HepG2 (cell line): ENCODE measurements around the gene BLOC1S4. TPM values are rescaled to one million over a fixed set of nuclear protein-coding genes. Genes with fewer than 3 reads are reported as not detected.

Experiments used
- ATAC-seq: fragments of 200-7000 bp; cut with Tn5 transposase; 3 replicates; pipeline ENCODE4 v1.9.1; 2020; ENCODE audit warnings: mild to moderate bottlenecking, moderate library complexity
- BruUV-seq: library from RNA; stranded (reverse); fragments of 400-500 nt; replicated peaks from 2 replicates; lab custom pipeline; 2021; lab: Mats Ljungman, UMichigan
- CTCF ChIA-PET: fragments of 300-600 bp; formaldehyde crosslinking; extraction: SDS; loops from one replicate; lab custom pipeline; 2021; ENCODE audit warnings: low total read pairs, inconsistent platforms, low intra/inter-chr PET ratio; lab: Yijun Ruan, JAX
- POLR2A ChIA-PET: fragments of 350-600 bp; sonication (Branson Sonifier 250); formaldehyde crosslinking; loops from one replicate; lab custom pipeline; 2020; ENCODE audit warnings: antibody characterized with exemption, inconsistent platforms; lab: Yijun Ruan, JAX
- DNase-seq: peaks from one replicate; pipeline ENCODE4 v3.0.0-alpha.2; 2015; ENCODE audit warnings: low spot score
- FAIRE-seq: peaks from 3 replicates; lab custom pipeline; 2011; peaks lifted over from hg19 to GRCh38; lab: Jason Lieb, UNC
- H2AFZ ChIP-seq: one replicate; pipeline ENCODE4 v1.6.1; 2011; ENCODE audit warnings: low read length, inconsistent platforms
- H3K27ac ChIP-seq: fragments of 300-600 bp; 3 replicates; pipeline ENCODE4 v1.8.0; 2011; ENCODE audit warnings: mixed run types, mild to moderate bottlenecking, mixed read lengths, low read length, inconsistent platforms; ENCODE audit not compliant: insufficient read depth; ENCODE audit errors: extremely low read length
- H3K27me3 ChIP-seq, 2 experiments: fragments of 200-600 bp in 1 of 2; 2 replicates in 1 of 2; 3 replicates in 1 of 2; pipeline versions ENCODE4 v1.6.0 to v1.8.0; 2011; ENCODE audit warnings: low read length in 2 of 2, mild to moderate bottlenecking in 2 of 2, moderate library complexity in 2 of 2, inconsistent platforms in 1 of 2; ENCODE audit not compliant: insufficient read depth in 2 of 2, control insufficient read depth in 1 of 2
- H3K36me3 ChIP-seq, 2 experiments: fragments of 200-600 bp in 1 of 2; replicated peaks in 1 of 2; 2 replicates in 1 of 2; 3 replicates in 1 of 2; pipeline versions ENCODE4 v1.5.1 to v1.8.0; 2011; ENCODE audit warnings: low read length in 2 of 2, inconsistent platforms in 1 of 2; ENCODE audit not compliant: insufficient read depth in 2 of 2, control insufficient read depth in 1 of 2
- H3K4me1 ChIP-seq: 2 replicates; pipeline ENCODE4 v1.5.1; 2012; ENCODE audit warnings: low read length, inconsistent platforms; ENCODE audit not compliant: insufficient read depth
- H3K4me2 ChIP-seq: 2 replicates; pipeline ENCODE4 v1.6.0; 2011; ENCODE audit warnings: low read depth, low read length, inconsistent platforms
- H3K4me3 ChIP-seq, 3 experiments: fragments of 200-600 bp in 1 of 3; sonication (generic), shearing (Covaris generic) in 1 of 3; replicated peaks in 1 of 3; 2 replicates each; pipeline ENCODE4 v1.5.1; 2011 to 2016; ENCODE audit warnings: low read length in 3 of 3, inconsistent platforms in 2 of 3, low read depth in 2 of 3, mild to moderate bottlenecking in 2 of 3, control low read depth in 1 of 3, mixed read lengths in 1 of 3; ENCODE audit not compliant: insufficient read depth in 1 of 3
- H3K79me2 ChIP-seq: one replicate; pipeline ENCODE4 v1.6.1; 2011; ENCODE audit warnings: low read length, inconsistent platforms; ENCODE audit not compliant: insufficient read depth
- H3K9ac ChIP-seq: 2 replicates; pipeline ENCODE4 v1.6.0; 2011; ENCODE audit warnings: mild to moderate bottlenecking, low read depth, low read length, inconsistent platforms; ENCODE audit not compliant: insufficient read depth
- H3K9me3 ChIP-seq: 2 replicates; pipeline ENCODE4 v1.5.1; 2012; ENCODE audit warnings: mild to moderate bottlenecking, low read length
- H4K20me1 ChIP-seq: 2 replicates; pipeline ENCODE4 v1.6.0; 2011; ENCODE audit warnings: inconsistent platforms, mild to moderate bottlenecking, low read length, moderate library complexity; ENCODE audit not compliant: insufficient read depth
- ARNT2 ChIP-seq: sonication (generic); formaldehyde crosslinking; IDR thresholded peaks from 2 replicates; pipeline ENCODE4 v1.8.0; 2022; ENCODE audit warnings: mild to moderate bottlenecking, low read depth, missing genetic modification reagents, moderate library complexity
- FOXP4 ChIP-seq: sonication (generic); formaldehyde crosslinking; IDR thresholded peaks from 2 replicates; pipeline ENCODE4 v1.4.0; 2020; ENCODE audit warnings: missing genetic modification reagents
- HDAC1 ChIP-seq: sonication (generic); formaldehyde crosslinking; IDR thresholded peaks from 2 replicates; pipeline ENCODE4 v1.5.1; 2020; ENCODE audit warnings: mild to moderate bottlenecking, missing genetic modification reagents
- HMGA1 ChIP-seq: sonication (generic); formaldehyde crosslinking; conservative IDR thresholded peaks from 2 replicates; pipeline ENCODE4 v1.4.0; 2020; ENCODE audit warnings: missing genetic modification reagents
- KLF11 ChIP-seq: IDR thresholded peaks from 2 replicates; pipeline ENCODE4 v1.6.1; 2016; ENCODE audit warnings: missing compliant biosample characterization
- MAFK ChIP-seq, 2 experiments: IDR thresholded peaks in 1 of 2; conservative IDR thresholded peaks in 1 of 2; 2 replicates each; pipeline ENCODE4 v1.6.1; 2011; ENCODE audit warnings: improper control_type of control experiment in 2 of 2, low read length in 2 of 2
- MIXL1 ChIP-seq: IDR thresholded peaks from 2 replicates; pipeline ENCODE4 v1.6.1; 2016
- MXD4 ChIP-seq: IDR thresholded peaks from 2 replicates; pipeline ENCODE4 v1.6.1; 2016; ENCODE audit warnings: mild to moderate bottlenecking, missing biosample characterization, missing genetic modification reagents
- MZF1 ChIP-seq: sonication (generic); formaldehyde crosslinking; IDR thresholded peaks from 2 replicates; pipeline ENCODE4 v1.8.1; 2023; ENCODE audit warnings: mild to moderate bottlenecking, missing genetic modification reagents, borderline replicate concordance
- NFKB2 ChIP-seq: sonication (generic); formaldehyde crosslinking; IDR thresholded peaks from 2 replicates; pipeline ENCODE4 v1.4.0; 2020; ENCODE audit warnings: missing genetic modification reagents, borderline replicate concordance
- NPAS2 ChIP-seq: sonication (generic); formaldehyde crosslinking; IDR thresholded peaks from 2 replicates; pipeline ENCODE4 v1.8.0; 2022; ENCODE audit warnings: mild to moderate bottlenecking, missing genetic modification reagents, borderline replicate concordance
- POLR2AphosphoS2 ChIP-seq: IDR thresholded peaks from 2 replicates; pipeline ENCODE4 v1.6.1; 2011; ENCODE audit warnings: low read depth, low read length, improper control_type of control experiment
- RBM39 ChIP-seq: fragments of 200-400 bp; formaldehyde crosslinking; IDR thresholded peaks from one replicate; pipeline ENCODE4 v1.6.1; 2018; ENCODE audit warnings: antibody characterized with exemption, mild to moderate bottlenecking, low read depth, low read length; ENCODE audit not compliant: poor library complexity, severe bottlenecking
- SIN3A ChIP-seq: IDR thresholded peaks from 2 replicates; pipeline ENCODE4 v1.6.1; 2011; ENCODE audit warnings: low read depth, mild to moderate bottlenecking, control low read depth, low read length, borderline replicate concordance
- SIX4 ChIP-seq: sonication (generic); formaldehyde crosslinking; IDR thresholded peaks from 2 replicates; pipeline ENCODE4 v1.4.0; 2020; ENCODE audit warnings: missing genetic modification reagents
- SNAPC2 ChIP-seq: sonication (generic); formaldehyde crosslinking; IDR thresholded peaks from 2 replicates; pipeline ENCODE4 v1.8.1; 2022; ENCODE audit warnings: mild to moderate bottlenecking, missing genetic modification reagents
- TCF7 ChIP-seq: sonication (generic); IDR thresholded peaks from 2 replicates; pipeline ENCODE4 v1.6.1; 2016; ENCODE audit warnings: antibody characterized with exemption, low read depth
- ZNF207 ChIP-seq: fragments of 450-650 bp; IDR thresholded peaks from 2 replicates; pipeline ENCODE4 v1.6.1; 2016; ENCODE audit warnings: antibody characterized with exemption, borderline replicate concordance
- ZNF232 ChIP-seq: sonication (generic); formaldehyde crosslinking; IDR thresholded peaks from 2 replicates; pipeline ENCODE4 v1.4.0; 2020; ENCODE audit warnings: missing genetic modification reagents, borderline replicate concordance
- ZNF30 ChIP-seq: sonication (generic); formaldehyde crosslinking; IDR thresholded peaks from 2 replicates; pipeline ENCODE4 v1.5.0; 2020; ENCODE audit warnings: mild to moderate bottlenecking, missing genetic modification reagents
- ZNF335 ChIP-seq: sonication (generic); formaldehyde crosslinking; IDR thresholded peaks from 2 replicates; pipeline ENCODE4 v1.4.0; 2020; ENCODE audit warnings: missing genetic modification reagents
- ZNF549 ChIP-seq: sonication (generic); formaldehyde crosslinking; IDR thresholded peaks from 2 replicates; pipeline ENCODE4 v1.5.0; 2020; ENCODE audit warnings: missing genetic modification reagents
- ZNF7 ChIP-seq: IDR thresholded peaks from 2 replicates; pipeline ENCODE4 v1.6.1; 2016; ENCODE audit warnings: missing biosample characterization, missing genetic modification reagents
- ZNF776 ChIP-seq: sonication (generic); formaldehyde crosslinking; IDR thresholded peaks from 2 replicates; pipeline ENCODE4 v1.4.0; 2020; ENCODE audit warnings: mild to moderate bottlenecking, missing genetic modification reagents
- ZNF782 ChIP-seq: sonication (generic); formaldehyde crosslinking; IDR thresholded peaks from 2 replicates; pipeline ENCODE4 v1.4.0; 2020; ENCODE audit warnings: missing genetic modification reagents, mild to moderate bottlenecking, borderline replicate concordance
- ZNF792 ChIP-seq: IDR thresholded peaks from 2 replicates; pipeline ENCODE4 v1.6.1; 2016
- WGBS: methylation state at CpG from one replicate; pipeline ENCODE4 v1.1.6; 2017; ENCODE audit warnings: low lambda C conversion rate; 5-methylcytosine and 5-hydroxymethylcytosine counted together
- in situ Hi-C: cut with HindIII; loops from 2 replicates; pipeline ENCODE4 v1.10.0; 2017; ENCODE audit warnings: low pct_unique_long_range_greater_than_20kb; ENCODE audit not compliant: extremely low pct_ligation_motif_present
- intact Hi-C: fragments of 100-400 bp; cut with micrococcal nuclease; formaldehyde crosslinking; loops from one replicate; pipeline ENCODE4 v1.10.0; 2022; ENCODE audit not compliant: unreplicated experiment
- polyA plus RNA-seq, 8 experiments: library from polyadenylated mRNA; depleted of rRNA in 3 of 8; stranded (reverse) in 7 of 8; unstranded in 1 of 8; fragments of >200 nt; fragmentation: Illumina TruSeq in 4 of 8; extraction: Trizol in 4 of 8; gene quantifications; 2 replicates each; pipeline versions ENCODE4 v1.2.1 to v1.2.3, GENCODE V29; 2011 to 2016; ENCODE audit warnings: low read depth in 4 of 8, missing spikeins in 1 of 8, mixed read lengths in 1 of 8; ENCODE audit not compliant: insufficient read depth in 1 of 8
- total RNA-seq, 5 experiments: library from RNA; depleted of rRNA; stranded (reverse); fragments of >200 nt; fragmentation: Illumina TruSeq; extraction: Trizol; gene quantifications; 2 replicates each; pipeline ENCODE4 v1.2.3, GENCODE V29; 2016; ENCODE audit warnings: low read depth in 1 of 5
- TF ChIP-seq, protein P1 (sequence below): sonication (generic); formaldehyde crosslinking; IDR thresholded peaks from 2 replicates; pipeline ENCODE4 v1.4.0; 2020; ENCODE audit warnings: missing genetic modification reagents; ENCODE audit errors: not compliant biosample characterization

The BLOC1S4 gene
- total and polyA plus RNA-seq, 2 of the 13 experiments (the other 11 are each of a cell fraction or from before 2014, with no cell fraction given), result 15.5 to 20.9 TPM

DNA sequence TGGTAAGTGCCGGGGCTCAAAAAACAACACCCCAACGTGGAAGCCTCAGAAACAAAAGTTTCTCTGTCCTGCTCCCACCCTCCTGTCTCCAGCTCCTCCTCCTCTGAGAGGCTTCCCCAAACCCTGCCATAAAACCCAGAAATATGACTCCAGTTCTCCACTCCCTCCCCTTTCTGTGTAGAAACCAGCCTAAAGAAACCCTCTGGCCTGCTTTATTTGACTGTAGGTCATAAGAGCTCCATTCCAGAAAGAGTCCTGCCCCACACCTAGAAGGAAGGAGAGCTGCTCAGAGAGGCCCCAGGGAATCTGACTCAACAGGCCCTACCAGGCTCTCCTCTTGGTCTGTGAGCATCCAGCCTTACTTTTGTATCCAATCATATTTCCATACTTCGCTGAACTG, 23.2 kb upstream of the BLOC1S4 start:
- no peaks in the 10 kb centered on the region; a peak in 1 of 5 replicates for H3K27me3 ChIP-seq
- ChIA-PET CTCF (no interaction called here), POLR2A (interaction anchor here (0.9 to 4.6 kb wide), 15 partner anchors 9 to 234 kb away, joined by 3 to 65 read pairs (median 6); partner anchors contain the start of genes BLOC1S4, MRFAP1, MRFAP1L1 and TBC1D14)
- no peaks in the 10 kb centered on the region for H3K9me3 ChIP-seq
- in situ Hi-C loops, result no loop called here
- H2AFZ ChIP-seq, result no peak overlapping the region
- H3K9ac ChIP-seq, result peak overlapping the region; percentile 91
- peak overlapping the region; percentile 82 to 96 (median 83) for H3K4me3 ChIP-seq
- H3K36me3 ChIP-seq, result peaks cover 4 to 12% of the 10 kb centered on the region in 2 experiments; a peak in 2 of 5 replicates
- H3K27ac ChIP-seq, result peak overlapping the region; percentile 81
- H3K4me2 ChIP-seq, result peak overlapping the region; percentile 93
- no peak for ATAC-seq
- peaks cover 39% of the 10 kb centered on the region for H3K79me2 ChIP-seq
- intact Hi-C loops, result no loop called here
- DNase-seq, result peak; percentile 59
- FAIRE-seq, result peak; percentile 56
- 6% methylated on average over 3 of the region's 3 CpGs for WGBS
- BruUV-seq, result no TSS peak
- peaks cover 10% of the 10 kb centered on the region; the same call in 1 of the 2 replicates for H4K20me1 ChIP-seq
- H3K4me1 ChIP-seq, result peaks cover 72% of the 10 kb centered on the region
- TF ChIP-seq ARNT2 (CRISPR knock-in tag), result no peak
- TF ChIP-seq RBM39, result no peak
- no peak for TF ChIP-seq ZNF776
- TF ChIP-seq ZNF782 (CRISPR knock-in tag), result no peak
- no peak for TF ChIP-seq ZNF7 (CRISPR knock-in tag)
- no peak for TF ChIP-seq SNAPC2
- TF ChIP-seq SIX4 (CRISPR knock-in tag), result peak; percentile 59
- no peak for TF ChIP-seq ZNF335 (CRISPR knock-in tag)
- TF ChIP-seq MIXL1 (CRISPR knock-in tag), result no peak
- no peak for TF ChIP-seq ZNF232
- no peak for TF ChIP-seq HDAC1
- TF ChIP-seq TCF7, result no peak
- TF ChIP-seq NPAS2 (CRISPR knock-in tag), result no peak
- TF ChIP-seq, protein P1, sequence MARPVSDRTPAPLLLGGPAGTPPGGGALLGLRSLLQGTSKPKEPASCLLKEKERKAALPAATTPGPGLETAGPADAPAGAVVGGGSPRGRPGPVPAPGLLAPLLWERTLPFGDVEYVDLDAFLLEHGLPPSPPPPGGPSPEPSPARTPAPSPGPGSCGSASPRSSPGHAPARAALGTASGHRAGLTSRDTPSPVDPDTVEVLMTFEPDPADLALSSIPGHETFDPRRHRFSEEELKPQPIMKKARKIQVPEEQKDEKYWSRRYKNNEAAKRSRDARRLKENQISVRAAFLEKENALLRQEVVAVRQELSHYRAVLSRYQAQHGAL, result no peak
- TF ChIP-seq ZNF30, result no peak
- no peak for TF ChIP-seq ZNF792
- TF ChIP-seq ZNF549 (CRISPR knock-in tag), result no peak
- TF ChIP-seq ZNF207, result no peak
- TF ChIP-seq MZF1, result no peak
- 0 out of 2 replicates have a peak, but pooled peaks have one; percentile 2 for TF ChIP-seq MXD4 (CRISPR knock-in tag)
- no peak for TF ChIP-seq MAFK (conservative IDR thresholded peaks at IDR 0.05 in 1 of 2, IDR thresholded peaks at IDR 0.05 in 1 of 2; ENCODE audit: low read length in 2 of 2)
- TF ChIP-seq KLF11, result no peak
- peak; percentile 54; the same call in 1 of the 2 replicates for TF ChIP-seq SIN3A
- no peak for TF ChIP-seq NFKB2 (CRISPR knock-in tag)
- no peak for TF ChIP-seq FOXP4 (CRISPR knock-in tag)
- no peak for TF ChIP-seq POLR2AphosphoS2
- TF ChIP-seq HMGA1 (CRISPR knock-in tag), result no peak
